COLO829 (cell line): ENCODE results near the gene KCNQ1OT1.

Experiments used
- DNase-seq: peaks from one replicate; pipeline ENCODE4 v3.0.0; 2012; ENCODE audit warnings: low spot score

The KCNQ1OT1 gene

GRCh38 chr11:2582351-2582945 lies 117.3 kb downstream of the KCNQ1OT1 start:
- DNase-seq = no peak

GRCh38 chr11:2581931-2582350 lies 117.9 kb downstream of the KCNQ1OT1 start:
- no peak for DNase-seq

- no peak for DNase-seq
Observed at GRCh38 chr11:2581151-2581930, 118.5 kb downstream of the KCNQ1OT1 start.

GRCh38 chr11:2580571-2581001 lies 119.2 kb downstream of the KCNQ1OT1 start:
- no peak for DNase-seq

GRCh38 chr11:2580061-2580421 lies 119.8 kb downstream of the KCNQ1OT1 start:
- no peak for DNase-seq

- DNase-seq = no peak
Observed at GRCh38 chr11:2579315-2580060, 120.3 kb downstream of the KCNQ1OT1 start.

GRCh38 chr11:2578929-2579270 lies 120.9 kb downstream of the KCNQ1OT1 start:
- DNase-seq = no peak

GRCh38 chr11:2577991-2578928 lies 121.5 kb downstream of the KCNQ1OT1 start:
- DNase-seq = no peak

GRCh38 chr11:2577031-2577990 lies 122.5 kb downstream of the KCNQ1OT1 start:
- no peak for DNase-seq

GRCh38 chr11:2576549-2576948 lies 123.2 kb downstream of the KCNQ1OT1 start:
- no peak for DNase-seq

GRCh38 chr11:2576111-2576510 lies 123.7 kb downstream of the KCNQ1OT1 start:
- no peak for DNase-seq

- DNase-seq = no peak
Observed at GRCh38 chr11:2575591-2576051, 124.2 kb downstream of the KCNQ1OT1 start.

GRCh38 chr11:2574553-2575535 lies 125.0 kb downstream of the KCNQ1OT1 start:
- no peak for DNase-seq

GRCh38 chr11:2574043-2574552 lies 125.7 kb downstream of the KCNQ1OT1 start:
- DNase-seq = no peak

- DNase-seq = no peak
Observed at GRCh38 chr11:2573240-2574042, 126.4 kb downstream of the KCNQ1OT1 start.

- DNase-seq = no peak
Observed at GRCh38 chr11:2572491-2573239, 127.1 kb downstream of the KCNQ1OT1 start.

- DNase-seq = no peak
Observed at GRCh38 chr11:2571598-2572281, 128.1 kb downstream of the KCNQ1OT1 start.
